Middle frontal gyrus (tissue), 1 donor: ENCODE results near the gene DNAH11.
"Not testable (repeated sequence)": the region's sequence is repeated elsewhere in the genome, so short reads cannot be mapped to it uniquely, and the experiment has no call there.

Experiments used
- DNase-seq: peaks from one replicate; pipeline ENCODE4 v3.0.0-alpha.2; 2015; ENCODE audit warnings: low spot score; ENCODE audit errors: extremely low spot score

DNAH11 gene

DNA sequence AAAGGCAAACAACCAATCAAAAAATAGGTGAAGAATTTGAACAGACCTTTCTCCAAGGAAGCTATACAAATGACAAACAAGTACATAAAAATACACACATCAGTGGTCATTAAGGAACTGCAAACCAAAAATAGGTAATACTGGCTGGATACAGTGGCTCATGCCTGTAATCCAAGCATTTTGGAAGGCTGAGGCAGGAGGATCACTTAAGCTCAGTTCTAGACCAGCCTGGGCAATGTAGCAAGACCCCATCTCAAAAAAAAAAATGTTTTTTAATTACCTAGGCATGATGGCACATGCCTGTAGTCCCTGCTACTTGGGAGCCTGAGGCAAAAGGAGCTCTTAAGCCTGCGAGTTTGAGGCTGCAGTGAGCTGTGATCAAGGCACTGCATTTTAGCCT, 383.6 kb downstream of the DNAH11 start:
- no peak for DNase-seq

DNA sequence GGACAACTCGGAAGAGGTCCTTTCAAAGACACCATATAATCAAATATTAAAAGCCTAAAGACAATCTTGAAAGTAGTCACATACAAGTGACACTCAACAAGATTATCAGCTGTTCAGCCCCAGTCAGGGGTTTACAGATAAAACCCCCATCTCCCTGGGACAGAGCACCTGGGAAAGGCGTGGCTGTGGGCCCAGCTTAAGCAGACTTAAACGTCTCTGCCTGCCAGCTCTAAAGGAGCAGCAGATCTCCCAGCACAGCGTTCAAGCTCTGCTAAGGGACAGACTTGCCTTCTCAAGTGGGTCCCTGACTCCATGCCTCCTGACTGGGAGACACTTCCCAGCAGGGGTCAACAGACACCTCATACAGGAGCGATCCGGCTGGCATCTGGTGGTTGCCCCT, 384.9 kb downstream of the DNAH11 start:
- DNase-seq = no peak

DNA sequence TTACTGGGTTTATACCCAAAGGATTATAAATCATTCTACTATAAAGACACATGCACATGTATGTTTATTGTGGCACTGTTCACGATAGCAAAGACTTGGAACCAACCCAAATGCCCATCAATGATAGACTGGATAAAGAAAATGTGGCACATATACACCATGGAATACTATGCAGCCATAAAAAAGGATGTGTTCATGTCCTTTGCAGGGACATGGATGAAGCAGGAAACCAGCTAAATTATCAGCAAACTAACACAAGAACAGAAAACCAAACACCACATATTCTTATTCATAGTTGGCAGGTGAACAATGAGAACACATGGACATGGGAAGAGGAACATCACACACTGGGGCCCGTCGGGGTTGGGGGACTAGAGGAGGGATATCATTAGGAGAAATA, 390.5 kb downstream of the DNAH11 start:
- DNase-seq = not testable (repeated sequence)

DNA sequence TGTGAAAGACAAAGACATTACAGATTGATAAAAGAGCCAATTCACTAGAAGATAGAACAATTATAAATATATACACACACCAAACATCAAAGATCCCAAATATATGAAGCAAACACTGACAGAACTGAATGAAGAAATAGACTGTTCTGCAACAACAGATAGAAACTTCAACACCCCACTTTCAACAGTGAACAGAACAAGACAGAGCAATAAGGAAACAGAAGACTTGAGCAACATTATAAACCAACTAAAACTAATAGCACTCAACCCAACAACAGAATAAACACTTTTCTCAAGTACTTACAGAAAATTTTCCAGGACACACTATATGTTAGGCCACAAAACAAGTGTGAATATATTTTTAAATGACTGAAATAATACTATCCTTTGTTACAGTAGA, 392.0 kb downstream of the DNAH11 start:
- DNase-seq = no peak

DNA sequence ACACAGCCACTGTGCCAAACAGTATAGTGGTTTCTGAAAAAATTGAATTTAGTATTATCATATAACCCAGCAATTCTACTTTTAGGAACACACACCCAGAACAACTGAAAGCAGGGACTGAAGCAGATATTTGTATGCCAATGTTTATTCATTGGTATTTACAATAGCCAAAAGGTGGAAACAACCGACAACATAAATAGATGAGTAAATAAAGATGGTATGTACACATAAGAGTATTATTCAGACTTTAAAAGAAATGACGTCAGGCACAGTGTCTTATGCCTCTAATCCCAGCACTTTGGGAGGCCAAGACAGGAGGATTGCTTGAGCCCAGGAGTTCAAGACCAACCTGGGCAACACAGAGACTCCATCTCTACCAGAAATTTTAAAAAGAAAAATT, 395.6 kb downstream of the DNAH11 start:
- DNase-seq = no peak

DNA sequence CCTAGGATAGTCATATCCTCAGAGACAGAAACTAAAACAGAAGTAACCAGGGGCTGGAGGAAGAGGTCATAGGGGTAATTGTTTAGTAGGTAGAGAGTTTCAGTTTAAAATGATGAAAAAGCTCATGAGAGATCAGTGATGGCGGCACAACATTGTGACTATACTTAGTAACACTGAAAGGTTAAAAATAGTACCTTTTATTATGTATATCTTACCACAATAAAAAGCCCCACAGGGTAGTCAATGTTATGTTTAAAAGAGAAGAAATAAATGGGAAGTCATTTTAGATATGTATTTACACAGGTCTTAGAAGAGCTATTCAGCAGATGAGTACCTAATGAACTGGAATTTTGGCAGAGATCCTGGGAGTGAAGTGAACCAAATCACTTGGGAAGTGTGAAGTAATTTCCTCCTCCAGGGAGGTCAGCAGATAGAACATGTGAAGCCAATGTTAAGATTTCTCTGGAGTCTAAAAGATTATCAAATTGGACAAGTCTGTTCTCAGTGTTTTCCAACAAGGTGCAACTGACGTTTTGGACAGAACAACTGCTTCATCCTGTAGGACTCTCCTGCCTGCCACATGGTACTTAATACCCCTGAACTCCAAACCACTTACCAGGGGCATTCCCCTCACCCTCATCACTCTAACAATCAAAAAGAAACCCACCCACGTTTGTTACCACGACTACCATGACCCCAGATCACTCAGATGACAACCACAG, 396.5 kb downstream of the DNAH11 start:
- no peak for DNase-seq

DNA sequence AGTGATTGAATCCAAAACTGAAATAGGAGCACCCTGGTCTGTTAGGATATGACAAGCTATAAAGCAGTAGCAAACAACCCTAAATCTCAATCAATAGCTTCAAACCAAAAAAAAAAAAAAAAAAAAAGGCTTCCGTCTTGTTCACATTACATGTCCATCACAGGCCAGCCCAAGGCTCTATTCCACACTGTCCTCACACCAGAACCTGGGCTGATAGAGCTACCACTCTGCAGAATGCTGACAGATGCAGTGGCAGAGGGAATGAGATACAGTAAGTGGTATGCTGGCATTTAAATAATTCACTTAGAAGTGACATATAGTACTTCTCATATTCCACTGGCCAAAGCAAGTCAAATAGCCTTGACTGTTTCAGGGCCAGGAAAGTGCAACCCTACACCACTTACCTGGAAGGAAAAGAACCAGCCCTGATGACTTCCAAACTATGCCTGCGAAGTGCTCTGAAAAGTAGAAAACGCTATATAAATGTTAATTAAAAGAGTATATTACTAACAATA, 397.1 kb downstream of the DNAH11 start:
- DNase-seq = no peak

DNA sequence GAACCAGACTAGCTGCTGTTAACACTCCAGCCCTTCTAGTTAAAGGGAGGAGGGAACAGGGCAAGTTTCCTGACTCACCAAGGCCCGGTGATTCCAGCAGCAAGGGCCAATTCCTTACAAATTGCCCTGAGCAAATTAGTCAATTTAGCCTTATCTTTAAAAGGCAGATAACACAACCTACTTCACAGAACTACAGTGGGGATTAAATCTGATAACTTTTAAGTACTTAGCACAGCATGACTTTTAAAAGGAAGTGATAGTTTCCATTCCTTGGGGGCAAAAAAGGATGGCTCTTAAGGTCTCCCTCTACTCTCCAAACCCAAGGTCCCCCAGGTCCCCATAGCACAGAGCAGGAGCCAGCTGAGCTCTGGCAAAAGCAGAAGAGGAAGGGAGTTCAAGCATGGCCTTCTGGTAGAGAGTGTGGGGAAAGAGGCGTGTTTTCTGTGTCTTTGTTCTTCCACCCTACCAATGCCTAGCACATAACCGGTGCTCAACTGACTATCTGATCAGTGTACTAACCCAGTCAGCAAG, 398.8 kb downstream of the DNAH11 start:
- no peak for DNase-seq

DNA sequence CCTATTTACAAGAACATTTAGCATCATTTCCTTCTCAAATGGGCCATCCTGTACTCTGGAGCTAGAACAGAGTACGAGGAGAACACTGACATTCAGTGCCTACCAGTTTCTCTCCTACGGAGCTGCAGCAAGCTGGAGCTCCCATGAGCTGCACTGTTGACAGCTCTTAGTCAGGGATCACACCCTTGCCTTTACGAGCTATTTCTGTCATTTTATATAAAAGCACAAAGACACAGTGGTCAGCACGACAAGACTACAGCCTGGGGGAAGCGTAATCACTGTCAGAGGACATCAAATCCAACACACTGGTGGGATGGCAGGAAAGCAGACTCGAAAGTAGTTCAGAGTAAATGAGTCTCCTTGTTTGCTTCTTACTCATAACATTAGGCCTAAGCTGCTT, 400.1 kb downstream of the DNAH11 start:
- no peak for DNase-seq

DNA sequence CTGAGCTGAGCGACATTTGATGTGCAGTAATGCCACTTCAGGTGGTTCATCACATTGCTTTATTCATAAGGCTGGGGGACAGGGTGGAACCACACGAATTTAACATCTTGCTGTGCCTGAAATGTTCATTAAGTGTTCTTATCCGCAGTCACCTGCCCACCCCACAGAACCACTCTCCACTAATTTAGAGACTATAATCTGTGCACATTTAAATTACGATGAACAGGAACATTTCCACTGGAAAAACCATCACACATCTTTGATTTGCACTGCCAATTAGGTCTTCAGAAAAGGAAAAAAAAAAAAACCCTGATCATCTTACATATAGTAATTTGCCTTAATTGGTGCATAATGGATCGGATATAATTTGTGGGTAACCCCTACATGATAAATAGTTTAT, 400.6 kb downstream of the DNAH11 start:
- DNase-seq = no peak

DNA sequence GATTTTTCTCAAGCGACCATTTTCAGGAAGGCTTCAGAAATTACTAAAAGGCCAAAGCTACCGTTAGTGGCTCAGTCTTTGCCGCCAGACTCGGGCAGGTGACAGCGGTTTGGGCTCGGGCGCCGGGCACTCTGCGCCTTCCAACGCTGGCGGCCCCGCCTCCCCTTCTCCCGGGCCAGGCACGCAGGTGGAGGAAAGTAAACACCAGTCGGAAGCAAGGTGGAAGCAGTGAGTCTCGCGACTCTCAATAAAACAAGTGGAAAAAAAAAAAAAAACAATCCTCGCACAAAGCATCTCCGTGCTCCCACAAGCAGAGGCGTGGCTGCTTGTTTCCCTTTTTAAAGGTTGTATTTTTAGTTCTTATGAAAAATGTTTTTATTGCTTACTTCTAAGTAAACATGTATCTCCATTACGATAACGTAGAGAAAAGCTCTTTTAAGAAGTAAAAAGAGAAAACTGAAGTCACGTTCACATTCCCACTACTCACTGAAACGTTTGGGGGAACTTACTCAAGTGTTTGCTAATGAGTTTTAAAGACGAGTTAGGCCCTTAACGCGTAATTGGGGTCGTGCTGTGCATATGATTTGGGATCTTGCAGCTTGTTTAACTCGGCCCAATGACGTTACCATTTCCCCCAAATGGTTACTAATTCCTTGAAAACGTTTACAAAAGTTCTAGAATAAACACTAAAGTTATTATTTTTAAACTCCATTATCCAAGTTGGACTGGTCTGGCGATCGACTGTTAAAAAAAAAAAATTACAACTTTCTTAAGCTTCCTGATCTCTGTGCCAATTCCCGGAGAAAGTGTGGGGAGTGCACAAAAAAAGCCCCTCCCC, 402.0 kb downstream of the DNAH11 start:
- no peak for DNase-seq

DNA sequence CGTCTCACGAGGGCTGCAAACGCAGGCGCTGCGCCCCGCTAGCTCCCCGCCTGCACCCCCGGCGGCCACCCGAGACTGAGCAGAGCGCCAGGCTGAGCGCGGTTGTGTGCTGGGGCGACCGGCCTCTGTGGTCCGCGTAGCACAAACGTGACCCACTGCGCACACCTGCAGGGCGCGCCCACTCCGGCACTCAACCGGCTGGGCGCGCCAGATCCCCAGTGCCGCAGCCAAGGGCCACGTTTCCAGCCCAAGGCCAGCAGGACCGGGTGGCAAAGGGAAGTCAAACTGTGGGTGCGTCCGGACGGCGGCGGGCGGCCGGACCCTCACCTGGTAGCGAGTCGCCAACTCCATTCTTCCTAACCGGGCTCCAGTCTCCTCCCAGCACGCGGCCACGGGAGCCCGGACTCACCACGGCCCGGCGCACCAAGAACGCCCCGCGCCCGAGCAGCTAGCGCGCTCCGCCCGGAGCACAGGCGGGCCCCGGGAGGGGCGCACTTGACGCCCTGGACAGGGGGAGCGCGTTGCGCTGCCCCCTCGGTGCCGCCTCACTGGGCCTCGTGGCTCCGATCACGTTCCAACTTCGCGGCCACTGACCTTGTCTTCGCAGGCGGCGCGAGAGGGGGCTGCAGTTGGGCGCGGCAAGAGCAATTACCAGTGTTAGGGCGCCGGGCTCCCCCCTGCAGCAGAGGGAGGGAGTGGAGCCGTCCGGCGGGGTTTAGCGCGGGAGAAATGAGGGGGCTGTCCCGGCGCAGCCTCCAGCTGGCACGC, 402.8 kb downstream of the DNAH11 start, which contains the start of gene CDCA7L:
TSS of gene CDCA7L (minus strand) at position 446 of the 768 bp plus-strand sequence. CDS start at position 351, 95 bp downstream.
- no peak for DNase-seq

DNA sequence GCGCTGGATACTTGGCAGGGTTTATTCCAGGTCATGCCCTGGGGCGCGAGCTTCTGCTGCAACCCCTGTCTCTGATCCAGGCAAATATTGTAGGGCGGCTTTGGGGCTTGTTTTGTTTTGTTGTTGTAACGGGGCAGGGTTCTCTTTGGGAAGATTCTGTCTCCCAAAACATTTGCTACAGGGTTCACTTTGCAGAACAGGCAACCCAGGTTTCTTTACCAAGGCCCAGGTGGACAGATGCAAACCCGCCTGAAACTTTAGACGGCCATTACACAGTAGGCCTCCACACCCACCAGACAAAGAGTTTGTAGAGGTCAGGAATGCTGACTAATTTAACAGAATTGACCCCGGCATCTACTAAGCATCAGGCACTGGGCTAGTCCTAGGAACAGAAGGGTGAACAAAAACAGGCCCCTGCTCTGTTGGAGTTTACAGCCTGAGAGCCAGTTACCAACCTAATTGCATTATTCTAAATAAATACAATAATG, 403.4 kb downstream of the DNAH11 start:
- no peak for DNase-seq

DNA sequence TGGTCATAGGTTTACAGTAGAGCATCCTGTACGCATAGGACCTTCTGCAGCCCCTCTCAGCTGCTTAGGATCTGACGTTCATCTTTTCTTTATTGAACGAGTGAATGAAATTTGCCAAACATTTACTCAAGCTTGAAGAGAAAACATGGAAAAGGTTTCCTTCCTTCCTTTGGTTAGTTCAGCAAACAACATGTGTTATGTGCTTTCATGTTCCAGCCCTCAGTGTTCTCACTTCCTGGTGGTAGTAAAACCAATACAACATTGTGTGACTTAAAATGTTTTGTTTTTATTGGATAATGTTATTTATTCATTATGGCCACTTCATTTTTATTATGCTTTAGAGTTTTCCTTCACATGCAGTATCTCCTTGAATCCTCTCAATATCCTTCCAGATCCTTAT, 404.2 kb downstream of the DNAH11 start:
- no peak for DNase-seq

DNA sequence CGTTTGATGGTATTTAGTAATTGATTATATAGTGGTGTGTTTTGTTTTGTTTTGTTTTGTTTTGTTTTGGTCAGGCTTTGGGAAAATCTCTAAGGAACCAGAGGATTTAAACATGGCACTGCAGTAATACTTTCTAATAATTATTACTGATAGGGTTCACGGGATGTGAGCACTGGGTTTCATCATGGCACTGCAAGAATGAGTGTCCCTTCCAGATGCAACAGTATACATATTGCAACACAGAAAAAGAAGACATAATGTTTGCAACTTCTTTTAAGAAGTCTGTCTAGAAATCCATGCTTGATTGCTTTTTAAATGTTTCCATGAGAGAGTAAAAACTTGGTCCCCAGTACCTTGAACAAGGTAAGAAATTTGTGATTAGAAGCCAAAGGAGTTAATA, 405.1 kb downstream of the DNAH11 start:
- DNase-seq = no peak

DNA sequence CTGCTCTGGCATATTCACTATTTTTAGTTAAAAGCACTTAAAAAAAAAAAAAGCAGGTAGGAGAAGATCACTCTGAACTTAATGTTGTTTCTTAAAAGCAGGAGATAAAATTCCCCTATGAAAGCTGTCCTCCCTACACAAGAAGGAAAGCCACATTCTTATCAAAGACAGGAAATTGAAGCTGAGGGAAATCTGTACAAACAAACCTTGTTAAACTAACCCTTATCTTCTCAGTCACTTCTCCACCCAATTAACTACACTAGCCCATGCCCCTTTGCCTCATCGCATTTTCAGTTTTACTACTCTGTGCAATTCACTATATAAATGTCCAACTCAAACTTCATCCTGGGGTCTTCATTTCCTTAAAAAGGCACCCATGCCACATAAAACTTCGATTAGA, 405.5 kb downstream of the DNAH11 start:
- no peak for DNase-seq

DNA sequence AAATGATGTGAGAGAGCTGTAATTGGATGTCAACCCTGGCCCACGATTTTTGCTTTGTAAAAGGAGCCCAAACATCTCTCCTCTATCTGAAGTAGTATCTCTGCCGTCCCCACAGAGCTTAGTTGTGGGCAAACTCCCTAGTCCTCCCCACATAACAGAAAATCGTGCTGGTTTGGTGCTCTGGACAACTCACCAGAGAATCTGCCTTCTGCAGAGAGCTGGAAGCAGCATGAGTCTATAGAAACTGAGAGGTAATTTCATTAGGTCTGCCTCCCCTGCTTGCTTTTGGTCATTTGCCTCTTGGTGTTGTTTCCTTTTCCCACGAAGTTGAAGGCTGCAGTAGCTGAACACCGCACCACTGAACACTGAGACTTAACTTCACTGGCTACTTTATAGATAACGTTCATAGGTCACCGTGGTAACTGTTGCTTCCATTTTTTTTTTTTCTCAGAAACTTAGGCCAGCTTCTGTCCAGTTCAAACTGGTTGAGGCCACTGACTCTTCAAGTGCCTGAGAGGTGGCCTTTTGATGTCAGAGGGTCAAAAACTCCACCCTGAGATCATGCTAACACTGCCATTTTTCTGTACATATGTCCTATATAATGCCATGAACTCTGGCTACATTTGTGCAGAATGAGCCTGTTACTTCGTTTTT, 406.2 kb downstream of the DNAH11 start:
- DNase-seq = no peak
